Esophagus squamous epithelium (tissue), 5 donors: ENCODE measurements around the gene FBLIM1. TPM values are rescaled to one million over a fixed set of nuclear protein-coding genes. Genes with fewer than 3 reads are reported as not detected.

Source experiments
- DNase-seq: peaks from one replicate; lab custom pipeline; 2025; lab: John Stamatoyannopoulos, UW
- H3K27ac ChIP-seq, 4 donors: fragments of 200-600 bp; sonication (generic); one replicate each; pipeline ENCODE4 v1.5.1; 2016 to 2019; ENCODE audit warnings: mild to moderate bottlenecking in 1 of 4
- H3K27me3 ChIP-seq, 4 donors: fragments of 200-600 bp; sonication (generic); 1 replicate in 3 of 4; 2 replicates in 1 of 4; pipeline versions ENCODE4 v1.5.1 to v1.6.0; 2017 to 2021; ENCODE audit warnings: antibody characterized with exemption in 1 of 4
- H3K36me3 ChIP-seq, 3 donors: fragments of 200-600 bp; sonication (generic); one replicate each; pipeline ENCODE4 v1.5.1; 2016 to 2019
- H3K4me1 ChIP-seq, 3 donors: fragments of 200-600 bp; sonication (generic); one replicate each; pipeline ENCODE4 v1.5.1; 2017 to 2019
- H3K4me3 ChIP-seq, 4 donors: fragments of 200-600 bp; sonication (generic); 1 replicate in 3 of 4; 2 replicates in 1 of 4; pipeline ENCODE4 v1.5.1; 2016 to 2019; ENCODE audit warnings: mild to moderate bottlenecking in 2 of 4, moderate library complexity in 1 of 4
- H3K9me3 ChIP-seq, 3 donors: fragments of 200-600 bp; sonication (generic); one replicate each; pipeline ENCODE4 v1.5.1; 2016 to 2019
- POLR2A ChIP-seq, 4 donors: fragments of 450-650 bp; IDR thresholded peaks; one replicate each; pipeline ENCODE4 v1.6.1; 2017; ENCODE audit warnings: antibody characterized with exemption in 4 of 4, mild to moderate bottlenecking in 4 of 4, moderate library complexity in 3 of 4
- WGBS, 2 donors: methylation state at CpG; one replicate each; pipeline ENCODE4 v1.1.5; 2018; 5-methylcytosine and 5-hydroxymethylcytosine counted together
- intact Hi-C: fragments of 100-400 bp; cut with DNase I; formaldehyde crosslinking; loops from one replicate; pipeline ENCODE4 v1.15.0; 2022
- total RNA-seq, 4 donors: library from RNA; depleted of rRNA; stranded (reverse); fragments of >200 nt; gene quantifications; one replicate each; pipeline ENCODE4 v1.1.0, GENCODE V29; 2016
- TF ChIP-seq, protein P1 (sequence below), 6 experiments: fragments of 450-650 bp in 4 of 6; fragments of 200-600 bp in 2 of 6; sonication (generic) in 2 of 6; IDR thresholded peaks; one replicate each; pipeline ENCODE4 v1.5.1; 2016 to 2019; ENCODE audit warnings: antibody characterized with exemption in 6 of 6, mild to moderate bottlenecking in 4 of 6, moderate library complexity in 4 of 6
- donor health status: DM: yes; HTN: yes; CAD: no.

The FBLIM1 gene, protein sequence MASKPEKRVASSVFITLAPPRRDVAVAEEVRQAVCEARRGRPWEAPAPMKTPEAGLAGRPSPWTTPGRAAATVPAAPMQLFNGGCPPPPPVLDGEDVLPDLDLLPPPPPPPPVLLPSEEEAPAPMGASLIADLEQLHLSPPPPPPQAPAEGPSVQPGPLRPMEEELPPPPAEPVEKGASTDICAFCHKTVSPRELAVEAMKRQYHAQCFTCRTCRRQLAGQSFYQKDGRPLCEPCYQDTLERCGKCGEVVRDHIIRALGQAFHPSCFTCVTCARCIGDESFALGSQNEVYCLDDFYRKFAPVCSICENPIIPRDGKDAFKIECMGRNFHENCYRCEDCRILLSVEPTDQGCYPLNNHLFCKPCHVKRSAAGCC
- total RNA-seq = 10 to 100 TPM; 28.2 to 46.0 (median 29.4) TPM

DNA sequence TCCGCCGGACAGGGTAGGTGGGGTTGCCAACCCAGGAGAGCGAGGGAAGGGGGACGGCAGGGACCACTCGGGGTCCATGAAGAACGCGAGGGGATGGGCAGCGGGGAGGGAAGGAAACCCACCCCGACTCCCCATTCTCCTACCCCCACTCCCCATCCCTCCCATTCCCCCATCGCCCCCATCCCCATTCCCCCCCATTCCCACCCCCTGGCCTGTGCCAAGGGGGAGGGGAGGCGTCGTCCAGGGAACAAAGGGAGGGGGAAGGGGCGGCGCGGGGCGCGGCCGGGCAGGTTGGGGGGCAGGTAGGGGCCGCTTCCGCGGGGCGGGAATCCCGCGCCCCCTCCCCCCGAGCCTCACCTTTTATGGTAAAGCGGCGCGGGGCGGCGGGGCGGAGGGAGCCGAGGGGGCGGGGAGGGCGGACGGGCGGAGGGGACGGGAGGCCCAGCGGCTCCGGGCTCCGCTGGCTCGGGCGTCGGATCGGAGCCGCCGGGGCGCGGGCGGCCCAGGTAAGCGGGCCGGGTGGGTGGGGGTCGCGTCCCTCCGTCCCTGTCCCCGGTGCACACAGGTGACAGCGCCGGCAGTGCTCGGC lies at the start of gene FBLIM1:
FBLIM1 (plus strand) TSS at position 453 of the 589 bp plus-strand sequence. CDS start 6,189 bp downstream, outside the sequence.
- Histone ChIP-seq H3K4me3 (peak within 1 kb of the TSS; percentile 65 to 85 (median 82)), H3K4me1 (peaks cover 36 to 68% (median 40%) of the 10 kb centered on the region in 3 donors), H3K27me3 (peaks cover 0 to 37% (median 1%) of the 10 kb centered on the region in 4 donors), H3K36me3 (no peaks in the 10 kb centered on the region), H3K9me3 (no peaks in the 10 kb centered on the region), H3K27ac (peak within 1 kb of the TSS; percentile 86 to 90 (median 88))
- WGBS, 2 donors = 9% methylated on average over 7 of the region's 58 CpGs; no CpG with 5 or more reads in 1 of the 2 donors
- intact Hi-C loops = no loop called here
- DNase-seq = no peak
- TF ChIP-seq POLR2A (IDR thresholded peaks at IDR 0.05) = no peak
- TF ChIP-seq, protein P1, sequence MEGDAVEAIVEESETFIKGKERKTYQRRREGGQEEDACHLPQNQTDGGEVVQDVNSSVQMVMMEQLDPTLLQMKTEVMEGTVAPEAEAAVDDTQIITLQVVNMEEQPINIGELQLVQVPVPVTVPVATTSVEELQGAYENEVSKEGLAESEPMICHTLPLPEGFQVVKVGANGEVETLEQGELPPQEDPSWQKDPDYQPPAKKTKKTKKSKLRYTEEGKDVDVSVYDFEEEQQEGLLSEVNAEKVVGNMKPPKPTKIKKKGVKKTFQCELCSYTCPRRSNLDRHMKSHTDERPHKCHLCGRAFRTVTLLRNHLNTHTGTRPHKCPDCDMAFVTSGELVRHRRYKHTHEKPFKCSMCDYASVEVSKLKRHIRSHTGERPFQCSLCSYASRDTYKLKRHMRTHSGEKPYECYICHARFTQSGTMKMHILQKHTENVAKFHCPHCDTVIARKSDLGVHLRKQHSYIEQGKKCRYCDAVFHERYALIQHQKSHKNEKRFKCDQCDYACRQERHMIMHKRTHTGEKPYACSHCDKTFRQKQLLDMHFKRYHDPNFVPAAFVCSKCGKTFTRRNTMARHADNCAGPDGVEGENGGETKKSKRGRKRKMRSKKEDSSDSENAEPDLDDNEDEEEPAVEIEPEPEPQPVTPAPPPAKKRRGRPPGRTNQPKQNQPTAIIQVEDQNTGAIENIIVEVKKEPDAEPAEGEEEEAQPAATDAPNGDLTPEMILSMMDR (IDR thresholded peaks at IDR 0.05) = no peak

DNA sequence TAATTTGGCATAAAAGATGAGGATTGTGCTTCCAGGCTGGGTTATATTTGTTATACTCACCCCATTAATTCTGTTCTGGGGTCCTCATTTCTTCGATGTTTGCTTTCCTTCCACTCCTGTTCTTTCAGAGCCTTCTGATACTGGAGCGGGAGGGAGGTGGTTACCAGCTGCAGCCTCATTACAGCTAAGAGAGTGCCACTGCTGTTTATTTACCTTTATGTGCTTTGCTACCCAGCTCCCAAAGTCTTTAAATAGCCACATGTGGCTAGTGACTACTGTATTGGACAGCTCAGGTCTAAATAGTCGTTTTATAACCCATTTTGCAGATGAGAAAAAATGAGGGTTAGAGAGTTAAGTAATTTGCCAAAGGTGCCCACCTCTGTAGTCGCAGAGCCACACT lies 49.4 kb upstream of the FBLIM1 start:
- Histone ChIP-seq H3K27ac (no peak overlapping the region), H3K9me3 (no peaks in the 10 kb centered on the region), H3K4me1 (peaks cover 7 to 48% (median 17%) of the 10 kb centered on the region in 3 donors), H3K4me3 (no peak overlapping the region), H3K36me3 (peaks cover 0 to 17% (median 0%) of the 10 kb centered on the region in 3 donors), H3K27me3 (no peaks in the 10 kb centered on the region)
- DNase-seq = no peak
- 86 to 90% methylated on average over 4 of the region's 4 CpGs for WGBS, 2 donors
- no peak for TF ChIP-seq POLR2A (IDR thresholded peaks at IDR 0.05)
- TF ChIP-seq, protein P1 (IDR thresholded peaks at IDR 0.05) = no peak
- intact Hi-C loops = no loop called here

DNA sequence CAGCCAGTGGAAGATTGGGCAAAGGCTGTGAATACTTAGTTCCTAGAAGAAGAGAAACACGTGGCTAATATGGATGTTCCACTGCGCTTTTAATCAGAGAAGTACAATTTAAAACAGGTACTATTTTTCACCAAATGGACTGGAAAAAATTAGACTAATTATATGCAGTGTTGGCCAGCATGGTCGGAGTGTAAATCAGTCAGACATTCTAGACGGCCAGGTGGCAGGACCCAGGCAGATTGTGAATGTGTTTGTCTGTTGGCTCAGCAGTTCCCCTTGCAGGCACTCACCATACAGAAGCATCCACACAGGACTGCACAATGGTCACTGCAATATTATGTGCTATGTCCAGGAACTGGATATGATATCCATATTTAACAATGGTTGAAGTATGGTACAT lies 46.4 kb upstream of the FBLIM1 start:
- WGBS, 2 donors = 69 to 87% methylated on average over 4 of the region's 4 CpGs
- no peak for DNase-seq
- H3K4me3 ChIP-seq = no peak overlapping the region
- no peaks in the 10 kb centered on the region for H3K9me3 ChIP-seq
- no peak overlapping the region for H3K27ac ChIP-seq
- TF ChIP-seq POLR2A (IDR thresholded peaks at IDR 0.05) = no peak
- TF ChIP-seq, protein P1 (IDR thresholded peaks at IDR 0.05) = no peak
- H3K4me1 ChIP-seq = peaks cover 0 to 37% (median 15%) of the 10 kb centered on the region in 3 donors
- H3K27me3 ChIP-seq = no peaks in the 10 kb centered on the region
- H3K36me3 ChIP-seq = peaks cover 2 to 19% (median 7%) of the 10 kb centered on the region in 3 donors
- intact Hi-C loops = no loop called here

DNA sequence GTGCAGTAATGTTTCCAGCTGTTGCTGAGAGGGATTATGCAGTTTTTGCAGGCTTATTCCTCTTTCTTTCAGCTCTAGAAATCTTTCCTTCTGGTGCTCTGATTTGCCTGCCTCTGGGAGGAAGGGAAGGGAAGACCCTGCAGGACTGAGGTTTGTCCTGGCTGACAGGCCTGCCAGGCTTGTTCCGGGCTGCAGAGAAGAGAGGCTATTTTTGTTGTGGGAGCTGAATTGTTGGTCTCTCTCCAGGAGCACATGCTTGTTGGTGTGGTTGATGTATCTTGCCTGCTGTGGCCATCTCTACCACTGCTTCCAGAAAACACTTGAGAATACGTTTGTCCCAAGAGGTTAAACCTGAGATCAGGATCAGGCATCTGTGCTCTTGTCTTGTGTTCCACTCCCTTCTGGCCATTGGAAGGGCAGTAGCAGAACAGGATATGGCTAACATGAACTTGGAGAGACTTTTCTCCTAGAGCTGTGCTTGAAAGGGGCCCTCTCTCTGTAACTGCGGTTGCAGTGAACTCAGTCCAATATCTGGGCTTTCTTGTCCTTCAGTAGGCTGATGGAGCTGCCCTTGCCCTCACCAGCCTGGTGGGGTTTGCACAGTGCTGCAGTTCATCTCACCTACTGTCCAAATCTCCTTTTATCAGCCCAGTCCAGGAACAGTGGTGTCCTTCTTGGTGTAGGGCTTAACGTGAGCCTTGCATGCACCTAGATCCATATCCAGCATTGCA lies 44.0 kb upstream of the FBLIM1 start:
- Histone ChIP-seq H3K27ac (peak overlapping the region in 3 of 4 donors; percentile 17 to 68 (median 42)), H3K36me3 (peaks cover 24 to 43% (median 28%) of the 10 kb centered on the region in 3 donors), H3K4me3 (no peak overlapping the region), H3K9me3 (no peaks in the 10 kb centered on the region), H3K27me3 (no peaks in the 10 kb centered on the region), H3K4me1 (peaks cover 0 to 20% (median 15%) of the 10 kb centered on the region in 3 donors)
- no peak for DNase-seq
- WGBS, 2 donors = 71 to 81% methylated on average over 4 of the region's 4 CpGs
- TF ChIP-seq, protein P1 (IDR thresholded peaks at IDR 0.05) = no peak
- TF ChIP-seq POLR2A (IDR thresholded peaks at IDR 0.05) = no peak
- intact Hi-C loops = no loop called here
